Measurements from ENCODE around the gene ATP2A1. TPM values are rescaled to one million over a fixed set of nuclear protein-coding genes. Genes with fewer than 3 reads are reported as not detected.

The ATP2A1 gene
- total RNA-seq, 1 donor from 2014 or later: 4.5 TPM

- H3K27ac Mint-ChIP-seq (ENCODE audit: unreplicated experiment): no peak overlapping the region
- peaks cover 7% of the 10 kb centered on the region for H3K9me3 Mint-ChIP-seq (ENCODE audit: unreplicated experiment)
- DNase-seq: no peak
- no peak for TF ChIP-seq CTCF (IDR thresholded peaks at IDR 0.05; ENCODE audit: partially characterized antibody, unreplicated experiment)
- H3K4me3 Mint-ChIP-seq (ENCODE audit: unreplicated experiment): no peak overlapping the region
- H3K36me3 Mint-ChIP-seq (ENCODE audit: unreplicated experiment): peaks cover 6% of the 10 kb centered on the region
- peaks cover 2% of the 10 kb centered on the region for H3K27me3 Mint-ChIP-seq (ENCODE audit: unreplicated experiment)
- H3K4me1 Mint-ChIP-seq (ENCODE audit: low read depth, unreplicated experiment): no peaks in the 10 kb centered on the region
Measured at GRCh38 chr16:28838558-28838918, 39.8 kb upstream of the ATP2A1 start.

- Mint-ChIP-seq H3K4me1 (ENCODE audit: low read depth, unreplicated experiment) (no peaks in the 10 kb centered on the region), H3K4me3 (ENCODE audit: unreplicated experiment) (no peak overlapping the region), H3K27me3 (ENCODE audit: unreplicated experiment) (peaks cover 2% of the 10 kb centered on the region), H3K9me3 (ENCODE audit: unreplicated experiment) (peaks cover 7% of the 10 kb centered on the region), H3K27ac (ENCODE audit: unreplicated experiment) (no peak overlapping the region), H3K36me3 (ENCODE audit: unreplicated experiment) (peaks cover 6% of the 10 kb centered on the region)
- no peak for TF ChIP-seq CTCF (IDR thresholded peaks at IDR 0.05; ENCODE audit: partially characterized antibody, unreplicated experiment)
- DNase-seq: no peak
Measured at GRCh38 chr16:28839004-28839639, 39.2 kb upstream of the ATP2A1 start.

- H3K36me3 Mint-ChIP-seq (ENCODE audit: unreplicated experiment): peaks cover 7% of the 10 kb centered on the region
- no peak for DNase-seq
- H3K27me3 Mint-ChIP-seq (ENCODE audit: unreplicated experiment): peaks cover 2% of the 10 kb centered on the region
- TF ChIP-seq CTCF (IDR thresholded peaks at IDR 0.05; ENCODE audit: partially characterized antibody, unreplicated experiment): no peak
- peaks cover 2% of the 10 kb centered on the region for H3K4me1 Mint-ChIP-seq (ENCODE audit: low read depth, unreplicated experiment)
- no peak overlapping the region for H3K27ac Mint-ChIP-seq (ENCODE audit: unreplicated experiment)
- H3K9me3 Mint-ChIP-seq (ENCODE audit: unreplicated experiment): peaks cover 6% of the 10 kb centered on the region
- no peak overlapping the region for H3K4me3 Mint-ChIP-seq (ENCODE audit: unreplicated experiment)
Measured at GRCh38 chr16:28839899-28840298, 38.4 kb upstream of the ATP2A1 start.

GRCh38 chr16:28842696-28843095 is 35.6 kb upstream of the ATP2A1 start:
- H3K9me3 Mint-ChIP-seq (ENCODE audit: unreplicated experiment): peaks cover 6% of the 10 kb centered on the region
- peaks cover 10% of the 10 kb centered on the region for H3K36me3 Mint-ChIP-seq (ENCODE audit: unreplicated experiment)
- peaks cover 10% of the 10 kb centered on the region for H3K4me1 Mint-ChIP-seq (ENCODE audit: low read depth, unreplicated experiment)
- H3K27me3 Mint-ChIP-seq (ENCODE audit: unreplicated experiment): peaks cover 3% of the 10 kb centered on the region
- no peak for DNase-seq
- H3K27ac Mint-ChIP-seq (ENCODE audit: unreplicated experiment): no peak overlapping the region
- TF ChIP-seq CTCF (IDR thresholded peaks at IDR 0.05; ENCODE audit: partially characterized antibody, unreplicated experiment): no peak
- no peak overlapping the region for H3K4me3 Mint-ChIP-seq (ENCODE audit: unreplicated experiment)

- H3K27me3 Mint-ChIP-seq (ENCODE audit: unreplicated experiment): peaks cover 3% of the 10 kb centered on the region
- no peak for DNase-seq
- H3K36me3 Mint-ChIP-seq (ENCODE audit: unreplicated experiment): peaks cover 4% of the 10 kb centered on the region
- H3K9me3 Mint-ChIP-seq (ENCODE audit: unreplicated experiment): peaks cover 3% of the 10 kb centered on the region
- H3K4me3 Mint-ChIP-seq (ENCODE audit: unreplicated experiment): no peak overlapping the region
- H3K4me1 Mint-ChIP-seq (ENCODE audit: low read depth, unreplicated experiment): peaks cover 10% of the 10 kb centered on the region
- no peak for TF ChIP-seq CTCF (IDR thresholded peaks at IDR 0.05; ENCODE audit: partially characterized antibody, unreplicated experiment)
- no peak overlapping the region for H3K27ac Mint-ChIP-seq (ENCODE audit: unreplicated experiment)
Measured at GRCh38 chr16:28843766-28844165, 34.5 kb upstream of the ATP2A1 start.

Measured in glutamatergic neuron (in vitro differentiated cells).